Measurements from ENCODE around the gene MTX1.

- peak; percentile 75 to 99 for TF ChIP-seq EP300 (IDR thresholded peaks at IDR 0.05)
- peak in 4 of 5 experiments; percentile 95 to 100 (median 99) for TF ChIP-seq CTCF (IDR thresholded peaks at IDR 0.05)
Measured at GRCh38 chr1:155244368-155245162, 36.1 kb downstream of the MTX1 start.

Data from tibial nerve (tissue), 4 donors.